ENCODE data around the gene MARCHF10.

GRCh38 chr17:62681061-62681938, 126.8 kb downstream of the MARCHF10 start:
- TF ChIP-seq CTCF (IDR thresholded peaks at IDR 0.05) (no peak), POLR2A (IDR thresholded peaks at IDR 0.05) (no peak), POLR2AphosphoS5 (IDR thresholded peaks at IDR 0.05) (no peak)
